Skeletal muscle satellite cell (primary cell): ENCODE measurements around the gene MEIS3.
"Not testable (repeated sequence)": the region's sequence is repeated elsewhere in the genome, so short reads cannot be mapped to it uniquely, and the experiment has no call there.

ENCODE experiments used
- H3K27me3 ChIP-seq: 2 replicates; pipeline ENCODE4 v1.7.0; 2013; ENCODE audit warnings: low read length; ENCODE audit not compliant: control insufficient read depth, insufficient read depth
- H3K36me3 ChIP-seq: 2 replicates; pipeline ENCODE4 v1.7.0; 2013; ENCODE audit warnings: mild to moderate bottlenecking, control low read depth, low read length; ENCODE audit not compliant: insufficient read depth
- H3K4me1 ChIP-seq: 2 replicates; pipeline ENCODE4 v1.7.0; 2013; ENCODE audit warnings: low read length; ENCODE audit not compliant: control insufficient read depth, insufficient read depth
- H3K4me2 ChIP-seq: 2 replicates; pipeline ENCODE4 v1.7.0; 2013; ENCODE audit warnings: mild to moderate bottlenecking, low read length
- H3K4me3 ChIP-seq: 2 replicates; pipeline ENCODE4 v1.7.0; 2013; ENCODE audit warnings: low read length
- H3K9ac ChIP-seq: 2 replicates; pipeline ENCODE4 v1.7.0; 2013; ENCODE audit warnings: mild to moderate bottlenecking, low read depth, low read length, moderate library complexity
- H3K9me3 ChIP-seq: replicated peaks from 2 replicates; pipeline ENCODE4 v1.7.0; 2013; ENCODE audit warnings: mild to moderate bottlenecking, control low read depth, low read length

MEIS3 gene

DNA sequence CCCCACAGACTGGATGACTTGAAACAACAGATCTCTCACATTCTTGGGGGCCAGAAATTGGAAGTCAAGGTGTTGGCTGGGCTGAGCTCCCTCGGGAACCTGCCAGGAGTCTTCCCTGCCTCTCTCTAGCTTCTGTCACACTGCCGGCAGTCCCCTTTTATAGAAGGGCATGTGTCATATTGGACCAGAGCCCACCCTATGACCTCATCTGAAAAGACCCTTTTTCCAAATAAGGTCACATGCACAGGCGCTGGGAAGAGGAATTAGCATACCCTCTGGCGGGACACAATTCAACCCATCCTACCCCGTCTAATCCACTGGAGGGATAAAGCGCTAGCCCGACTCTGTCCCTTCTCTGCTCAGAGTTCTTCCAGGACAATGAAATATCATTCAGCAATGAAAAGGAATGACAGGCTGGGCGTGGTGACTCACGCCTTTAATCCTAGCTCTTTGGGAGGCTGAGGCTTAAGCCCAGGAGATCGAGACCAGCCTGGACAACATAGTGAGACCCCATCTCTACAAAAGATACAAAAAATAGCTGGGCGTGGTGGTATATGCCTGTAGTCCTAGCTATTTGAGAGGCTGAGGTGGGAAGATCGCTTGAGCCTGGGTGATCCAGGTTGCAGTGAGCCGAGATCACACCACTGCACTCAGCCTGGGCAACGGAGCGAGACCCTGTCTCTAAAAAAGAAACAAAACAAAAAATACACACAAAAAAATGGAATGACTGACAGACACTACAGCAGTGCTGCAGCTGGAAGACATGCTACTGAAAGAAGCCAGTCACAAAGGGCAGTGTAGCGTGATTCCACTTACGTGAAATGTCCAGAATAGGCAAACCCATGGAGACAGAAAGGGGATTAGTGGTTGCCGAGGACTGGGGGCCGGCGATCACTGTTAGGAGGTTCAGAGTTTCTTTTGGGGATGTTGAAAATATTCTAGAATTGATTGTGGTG is 28.5 kb downstream of the MEIS3 start:
- peaks cover 13% of the 10 kb centered on the region for H3K27me3 ChIP-seq
- H3K36me3 ChIP-seq = no peaks in the 10 kb centered on the region
- H3K9ac ChIP-seq = no peak overlapping the region
- H3K4me2 ChIP-seq = no peak overlapping the region
- H3K9me3 ChIP-seq = no peaks in the 10 kb centered on the region
- no peaks in the 10 kb centered on the region for H3K4me1 ChIP-seq
- no peak overlapping the region for H3K4me3 ChIP-seq

DNA sequence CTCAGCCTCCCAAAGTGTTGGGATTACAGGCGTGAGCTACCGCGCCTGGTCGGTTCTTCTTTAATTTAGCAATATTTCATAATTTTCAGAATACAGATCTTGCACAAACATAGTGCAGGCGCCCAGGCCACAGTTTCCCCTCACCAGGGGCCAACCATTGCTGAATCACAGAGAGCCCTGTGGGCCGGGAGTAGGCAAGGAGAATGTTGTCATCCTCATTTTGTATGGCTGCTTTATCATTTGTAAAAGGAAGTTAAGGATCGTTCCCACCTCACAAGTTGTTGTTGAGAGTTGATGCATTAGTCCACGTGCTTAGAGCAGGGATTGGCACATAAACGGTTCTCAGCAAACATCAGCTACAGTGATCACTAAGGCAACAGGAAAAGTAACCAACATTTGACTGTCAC is 30.2 kb downstream of the MEIS3 start:
- Histone ChIP-seq H3K4me1 (no peaks in the 10 kb centered on the region), H3K9me3 (no peaks in the 10 kb centered on the region), H3K4me2 (no peak overlapping the region), H3K27me3 (peaks cover 11% of the 10 kb centered on the region), H3K9ac (no peak overlapping the region), H3K4me3 (no peak overlapping the region), H3K36me3 (no peaks in the 10 kb centered on the region)

GRCh38 chr19:47388721-47389120 is 30.6 kb downstream of the MEIS3 start:
- not testable (repeated sequence) for H3K4me1 ChIP-seq, H3K36me3 ChIP-seq, H3K9me3 ChIP-seq, H3K4me2 ChIP-seq, H3K9ac ChIP-seq, H3K4me3 ChIP-seq
- peaks cover 10% of the 10 kb centered on the region for H3K27me3 ChIP-seq

- H3K9me3 ChIP-seq, H3K9ac ChIP-seq, H3K36me3 ChIP-seq, H3K4me3 ChIP-seq, H3K27me3 ChIP-seq, H3K4me1 ChIP-seq, H3K4me2 ChIP-seq: not testable (repeated sequence)
Measured at GRCh38 chr19:47387623-47388022, 31.7 kb downstream of the MEIS3 start.

DNA sequence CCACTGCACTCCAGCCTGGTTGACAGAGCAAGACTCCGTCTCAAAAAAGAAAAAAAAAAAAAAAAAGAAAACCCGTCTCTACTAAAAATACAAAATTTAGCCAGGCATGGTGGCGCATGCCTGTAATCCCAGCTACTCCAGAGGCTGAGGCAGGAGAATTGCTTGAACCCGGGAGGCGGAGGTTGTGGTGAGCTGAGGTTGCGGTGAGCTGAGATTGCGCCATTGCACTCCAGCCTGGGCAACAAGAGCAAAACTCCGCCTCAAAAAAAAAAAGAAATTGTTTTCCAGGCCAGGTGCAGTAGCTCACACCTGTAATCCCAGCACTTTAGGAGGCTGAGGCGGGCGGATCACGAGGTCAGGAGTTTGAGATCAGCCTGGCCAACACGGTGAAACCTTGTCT is 32.7 kb downstream of the MEIS3 start:
- H3K9ac ChIP-seq, H3K4me3 ChIP-seq, H3K4me1 ChIP-seq: not testable (repeated sequence)

DNA sequence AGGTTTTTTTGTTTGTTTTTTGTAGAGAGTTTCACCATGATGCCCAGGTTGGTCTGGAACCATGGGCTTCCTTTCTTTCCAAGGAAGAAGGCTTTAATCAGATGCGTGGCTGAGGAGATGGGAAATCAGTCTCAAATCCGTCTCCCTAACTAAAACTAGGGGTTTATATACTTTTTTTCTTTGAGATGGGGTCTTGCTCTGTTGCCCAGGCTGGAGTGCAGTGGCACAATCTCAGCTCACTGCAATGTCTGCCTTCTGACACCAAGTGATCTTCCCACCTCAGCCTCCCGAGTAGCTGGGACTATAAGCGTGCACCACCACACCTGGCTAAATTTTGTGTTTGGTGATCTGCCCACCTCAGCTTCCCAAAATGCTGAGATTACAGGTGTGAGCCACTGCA is 34.8 kb downstream of the MEIS3 start:
- not testable (repeated sequence) for H3K4me2 ChIP-seq, H3K4me3 ChIP-seq, H3K4me1 ChIP-seq, H3K27me3 ChIP-seq, H3K9me3 ChIP-seq, H3K9ac ChIP-seq
- peaks cover 29% of the 10 kb centered on the region for H3K36me3 ChIP-seq

More for the DNA sequence above, 32.7 kb downstream of the MEIS3 start:
- peaks cover 10% of the 10 kb centered on the region for H3K36me3 ChIP-seq
- H3K9me3 ChIP-seq, H3K27me3 ChIP-seq, H3K4me2 ChIP-seq: not testable (repeated sequence)

DNA sequence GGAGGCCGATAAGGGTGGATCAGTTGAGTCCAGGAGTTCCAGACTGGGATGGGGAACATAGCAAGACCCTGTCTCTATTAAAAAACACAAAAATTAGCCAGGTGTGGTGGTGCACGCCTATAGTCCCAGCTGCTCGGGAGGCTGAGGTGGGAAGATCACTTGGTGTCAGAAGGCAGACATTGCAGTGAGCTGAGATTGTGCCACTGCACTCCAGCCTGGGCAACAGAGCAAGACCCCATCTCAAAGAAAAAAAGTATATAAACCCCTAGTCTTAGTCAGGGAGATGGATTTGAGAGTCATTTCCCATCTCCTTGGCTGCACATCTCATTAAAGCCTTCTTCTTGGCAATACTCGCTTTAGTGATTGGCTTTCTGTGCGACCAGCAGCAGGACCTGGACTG is 35.4 kb downstream of the MEIS3 start:
- not testable (repeated sequence) for H3K9me3 ChIP-seq, H3K27me3 ChIP-seq, H3K9ac ChIP-seq, H3K4me3 ChIP-seq, H3K4me2 ChIP-seq, H3K4me1 ChIP-seq
- peaks cover 29% of the 10 kb centered on the region for H3K36me3 ChIP-seq

DNA sequence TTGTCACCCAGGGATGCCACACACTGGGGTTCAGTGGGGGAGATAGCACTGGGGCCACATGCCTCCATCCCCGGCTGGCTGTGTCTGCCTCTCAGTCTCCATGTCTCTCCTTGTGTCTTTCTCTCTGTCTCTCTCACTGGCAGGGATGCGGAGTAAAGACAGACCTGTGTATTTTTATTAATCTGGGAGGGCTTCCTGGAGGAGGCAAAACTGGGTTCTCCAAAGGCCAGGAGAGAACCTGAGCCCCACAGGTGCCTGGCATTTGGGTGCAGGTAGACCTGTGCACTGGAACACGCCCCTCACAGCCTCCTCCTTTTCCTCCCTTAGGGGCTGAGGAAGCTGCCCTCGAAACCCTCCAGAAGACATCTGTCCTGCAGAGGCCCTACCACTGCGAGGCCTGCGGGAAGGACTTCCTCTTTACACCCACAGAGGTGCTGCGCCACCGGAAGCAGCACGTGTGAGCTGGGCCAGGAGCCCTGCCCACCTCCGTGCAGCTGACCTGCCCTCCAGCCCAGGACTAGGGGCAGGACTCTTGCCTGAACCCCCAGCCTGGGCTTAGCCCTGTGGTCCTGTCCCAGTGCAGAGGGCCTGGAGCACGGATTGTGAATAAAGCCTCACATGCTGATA is 37.6 kb downstream of the MEIS3 start:
- Histone ChIP-seq H3K9ac (no peak overlapping the region), H3K36me3 (peaks cover 46% of the 10 kb centered on the region), H3K9me3 (no peaks in the 10 kb centered on the region), H3K4me2 (no peak overlapping the region), H3K4me3 (no peak overlapping the region), H3K4me1 (peaks cover 6% of the 10 kb centered on the region), H3K27me3 (peaks cover 3% of the 10 kb centered on the region)

- Histone ChIP-seq H3K4me2 (no peak overlapping the region), H3K4me1 (peaks cover 6% of the 10 kb centered on the region), H3K9me3 (no peaks in the 10 kb centered on the region), H3K36me3 (peaks cover 53% of the 10 kb centered on the region), H3K27me3 (peaks cover 3% of the 10 kb centered on the region), H3K9ac (no peak overlapping the region), H3K4me3 (no peak overlapping the region)
Measured at GRCh38 chr19:47381121-47381520, 38.2 kb downstream of the MEIS3 start.

DNA sequence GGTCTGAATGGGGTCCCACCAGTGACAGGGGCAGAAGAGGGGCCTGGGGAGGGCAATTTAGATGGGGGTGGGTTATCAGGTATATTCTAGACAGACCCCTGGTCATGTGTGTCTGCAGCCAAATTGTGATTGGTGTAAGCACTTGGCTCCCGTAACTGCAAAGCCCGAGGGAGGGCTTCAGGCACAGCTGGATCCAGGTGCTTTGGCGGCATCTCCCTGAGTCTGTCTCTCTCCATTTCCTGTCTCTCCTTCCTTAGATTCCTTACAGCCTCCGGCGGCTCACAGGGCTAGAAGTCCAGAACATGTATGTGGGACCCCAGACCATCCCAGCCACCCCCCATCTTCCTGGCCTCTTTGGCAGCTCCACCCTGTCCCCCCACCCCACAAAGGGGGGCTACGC is 38.8 kb downstream of the MEIS3 start:
- peaks cover 58% of the 10 kb centered on the region for H3K36me3 ChIP-seq
- H3K4me2 ChIP-seq = no peak overlapping the region
- H3K4me1 ChIP-seq = peaks cover 6% of the 10 kb centered on the region
- peaks cover 1% of the 10 kb centered on the region for H3K27me3 ChIP-seq
- H3K9me3 ChIP-seq = no peaks in the 10 kb centered on the region
- H3K9ac ChIP-seq = no peak overlapping the region
- no peak overlapping the region for H3K4me3 ChIP-seq

DNA sequence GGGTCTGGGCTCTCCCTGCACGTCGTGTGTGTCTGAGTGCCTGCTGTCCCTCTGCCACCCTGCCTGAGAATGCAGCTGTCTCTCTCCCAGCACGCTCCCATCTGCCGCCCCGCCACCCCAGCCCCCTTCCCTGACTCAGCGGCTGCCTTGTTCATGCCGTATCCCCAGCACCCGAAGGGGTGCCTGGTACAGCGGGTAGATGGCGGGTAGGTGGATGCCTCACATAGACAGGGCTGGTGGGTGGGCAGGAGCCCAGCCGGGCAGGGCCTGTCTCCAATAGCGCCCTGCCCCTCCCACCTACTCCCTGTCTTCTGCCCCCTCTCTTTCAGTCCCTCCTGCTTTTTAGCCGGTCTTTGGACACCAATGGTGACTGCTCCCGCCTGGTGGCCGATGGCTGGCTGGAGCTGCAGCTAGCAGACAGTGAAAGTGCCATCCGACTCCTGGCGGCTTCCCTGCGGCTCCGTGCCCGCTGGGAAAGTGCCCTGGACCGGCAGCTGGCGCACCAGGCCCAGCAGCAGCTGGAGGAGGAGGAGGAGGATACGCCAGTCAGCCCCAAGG is 39.9 kb downstream of the MEIS3 start:
- peaks cover 6% of the 10 kb centered on the region for H3K4me1 ChIP-seq
- H3K4me2 ChIP-seq = peak overlapping the region; percentile 27
- no peaks in the 10 kb centered on the region for H3K27me3 ChIP-seq
- peaks cover 69% of the 10 kb centered on the region for H3K36me3 ChIP-seq
- H3K9me3 ChIP-seq = no peaks in the 10 kb centered on the region
- no peak overlapping the region for H3K9ac ChIP-seq
- no peak overlapping the region for H3K4me3 ChIP-seq
